Activated CD4-positive, alpha-beta T cell treated with anti-CD3 and anti-CD28 coated beads, Interleukin-2, amount 10 ng/mL, durations not matched to agents 24 days and 14 days (primary cell): ENCODE data around the gene BRINP1. TPM values are rescaled to one million over a fixed set of nuclear protein-coding genes. Genes with fewer than 3 reads are reported as not detected.

Experiments used
- DNase-seq: peaks from one replicate; pipeline ENCODE4 v3.0.0; 2022
- H3K27ac Mint-ChIP-seq: one replicate; pipeline ENCODE4 v1.8.0; 2022; ENCODE audit warnings: mild to moderate bottlenecking, mixed read lengths
- H3K27me3 Mint-ChIP-seq: one replicate; pipeline ENCODE4 v1.8.0; 2022; ENCODE audit warnings: mixed read lengths
- H3K36me3 Mint-ChIP-seq: one replicate; pipeline ENCODE4 v1.8.0; 2022; ENCODE audit warnings: low read depth, mild to moderate bottlenecking, mixed read lengths
- H3K4me1 Mint-ChIP-seq: one replicate; pipeline ENCODE4 v1.8.0; 2021; ENCODE audit warnings: mixed read lengths
- H3K4me3 Mint-ChIP-seq: one replicate; pipeline ENCODE4 v1.8.0; 2022; ENCODE audit warnings: mild to moderate bottlenecking, moderate library complexity, mixed read lengths
- H3K9me3 Mint-ChIP-seq: one replicate; pipeline ENCODE4 v1.8.0; 2021; ENCODE audit warnings: mixed read lengths
- intact Hi-C: fragments of 100-400 bp; cut with micrococcal nuclease; formaldehyde crosslinking; loops from one replicate; pipeline ENCODE4 v1.15.1; 2023
- total RNA-seq: library from RNA; stranded (reverse); gene quantifications from 2 replicates; pipeline ENCODE4 v1.2.3, GENCODE V29; 2022

BRINP1 gene
- total RNA-seq, 1 donor from 2014 or later, result not detected

DNA sequence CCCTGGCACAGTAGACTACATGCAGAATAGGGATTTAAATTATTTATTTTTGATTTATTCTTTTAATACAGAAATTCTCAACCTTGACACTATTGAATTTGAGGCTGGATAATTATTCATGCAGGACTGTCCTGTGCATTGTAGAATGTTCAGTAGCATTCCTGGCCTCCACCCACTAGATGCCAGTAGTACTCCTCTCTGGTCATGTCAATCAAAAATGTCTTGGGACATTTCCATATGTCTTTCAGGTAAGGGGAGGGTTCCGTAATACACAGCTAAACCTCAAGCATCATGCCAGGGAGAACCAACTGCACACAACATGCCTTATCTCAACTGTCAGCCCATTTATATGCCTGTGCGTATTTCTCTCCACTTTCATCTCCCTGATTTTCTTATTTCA lies 231.8 kb downstream of the BRINP1 start:
- DNase-seq, result no peak
- intact Hi-C loops, result no loop called here
- no peaks in the 10 kb centered on the region for H3K27me3 Mint-ChIP-seq
- no peaks in the 10 kb centered on the region for H3K4me1 Mint-ChIP-seq
- no peaks in the 10 kb centered on the region for H3K9me3 Mint-ChIP-seq
- no peak overlapping the region for H3K27ac Mint-ChIP-seq
- no peaks in the 10 kb centered on the region for H3K36me3 Mint-ChIP-seq
- no peak overlapping the region for H3K4me3 Mint-ChIP-seq

GRCh38 chr9:119126040-119126439 lies 243.2 kb downstream of the BRINP1 start:
- H3K4me3 Mint-ChIP-seq, result no peak overlapping the region
- no peaks in the 10 kb centered on the region for H3K36me3 Mint-ChIP-seq

GRCh38 chr9:119121899-119122298 lies 247.3 kb downstream of the BRINP1 start:
- no peaks in the 10 kb centered on the region for H3K27me3 Mint-ChIP-seq
- no peak for DNase-seq
- no peaks in the 10 kb centered on the region for H3K9me3 Mint-ChIP-seq
- H3K36me3 Mint-ChIP-seq, result no peaks in the 10 kb centered on the region
- no peak overlapping the region for H3K4me3 Mint-ChIP-seq
- intact Hi-C loops, result no loop called here
- H3K27ac Mint-ChIP-seq, result no peak overlapping the region
- H3K4me1 Mint-ChIP-seq, result no peaks in the 10 kb centered on the region

More at GRCh38 chr9:119126040-119126439, 243.2 kb downstream of the BRINP1 start:
- H3K4me1 Mint-ChIP-seq, result no peaks in the 10 kb centered on the region
- no peak for DNase-seq
- no peaks in the 10 kb centered on the region for H3K9me3 Mint-ChIP-seq
- H3K27me3 Mint-ChIP-seq, result no peaks in the 10 kb centered on the region
- H3K27ac Mint-ChIP-seq, result no peak overlapping the region
- intact Hi-C loops, result no loop called here

DNA sequence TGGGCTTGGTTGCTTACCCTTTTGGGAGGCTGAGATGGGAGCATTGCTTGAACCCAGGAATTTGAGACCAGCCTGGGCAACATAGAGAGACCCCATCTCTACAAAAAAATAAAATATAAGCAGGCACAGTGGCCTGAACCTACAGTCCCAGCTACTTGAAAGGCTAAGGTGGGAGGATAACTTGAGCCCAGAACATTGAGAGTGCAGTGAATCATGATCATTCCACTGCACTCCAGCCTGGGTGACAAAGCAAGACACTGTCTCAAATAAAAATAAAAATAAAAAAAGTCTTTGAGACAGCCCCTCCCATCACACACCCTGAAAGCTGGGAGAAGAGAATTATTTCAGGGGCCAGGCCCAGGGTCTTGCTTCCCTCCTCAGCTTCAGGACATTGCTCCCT lies 251.8 kb downstream of the BRINP1 start:
- intact Hi-C loops, result no loop called here
- no peaks in the 10 kb centered on the region for H3K4me1 Mint-ChIP-seq
- H3K27ac Mint-ChIP-seq, result no peak overlapping the region
- no peaks in the 10 kb centered on the region for H3K36me3 Mint-ChIP-seq
- H3K9me3 Mint-ChIP-seq, result peaks cover 4% of the 10 kb centered on the region
- H3K4me3 Mint-ChIP-seq, result no peak overlapping the region
- no peaks in the 10 kb centered on the region for H3K27me3 Mint-ChIP-seq
- DNase-seq, result no peak
